Loucy (cell line): ENCODE data around the gene RASGRP2.

Source experiments
- CTCF ChIP-seq: fragments of 200-600 bp; sonication (generic); conservative IDR thresholded peaks from 2 replicates; pipeline ENCODE4 v1.5.1; 2014; ENCODE audit warnings: mild to moderate bottlenecking, antibody characterized with exemption, low read length
- EZH2phosphoT487 ChIP-seq: fragments of 200-600 bp; IDR thresholded peaks from 2 replicates; pipeline ENCODE4 v1.6.1; 2018; ENCODE audit warnings: antibody characterized with exemption, mild to moderate bottlenecking, moderate library complexity, borderline replicate concordance

GRCh38 chr11:64753019-64753379 lies 9.1 kb upstream of the RASGRP2 start:
- no peak for TF ChIP-seq CTCF
- TF ChIP-seq EZH2phosphoT487, result no peak
